GM12873 (cell line): ENCODE measurements around the gene REXO2.

Source experiments
- TF ChIP-seq, protein P1 (sequence below): IDR thresholded peaks from 2 replicates; pipeline ENCODE4 v1.5.1; 2012; ENCODE audit warnings: low read depth, mild to moderate bottlenecking, moderate library complexity, low read length, control low read depth; ENCODE audit not compliant: insufficient read depth; ENCODE audit errors: missing control alignments

REXO2 gene

DNA sequence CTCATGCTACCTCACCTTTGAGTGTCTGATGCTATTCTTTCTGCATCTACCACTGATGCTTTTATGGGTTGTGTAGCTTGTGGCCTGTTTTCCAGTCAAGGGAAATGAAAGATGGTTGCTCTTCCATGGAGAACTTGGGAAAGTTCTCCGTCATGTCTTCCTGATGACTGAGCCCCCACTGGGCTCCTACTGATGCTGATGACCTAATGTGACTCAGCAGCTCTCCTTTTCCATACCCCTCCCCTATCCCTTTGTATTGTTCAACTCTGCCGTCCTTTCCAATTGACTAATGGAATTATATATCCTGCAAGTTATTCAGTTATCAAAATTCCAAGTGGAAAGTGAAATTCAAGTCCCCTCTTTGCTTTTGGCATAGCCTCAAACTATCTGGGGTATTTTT lies 44.7 kb downstream of the REXO2 start:
- TF ChIP-seq, protein P1, sequence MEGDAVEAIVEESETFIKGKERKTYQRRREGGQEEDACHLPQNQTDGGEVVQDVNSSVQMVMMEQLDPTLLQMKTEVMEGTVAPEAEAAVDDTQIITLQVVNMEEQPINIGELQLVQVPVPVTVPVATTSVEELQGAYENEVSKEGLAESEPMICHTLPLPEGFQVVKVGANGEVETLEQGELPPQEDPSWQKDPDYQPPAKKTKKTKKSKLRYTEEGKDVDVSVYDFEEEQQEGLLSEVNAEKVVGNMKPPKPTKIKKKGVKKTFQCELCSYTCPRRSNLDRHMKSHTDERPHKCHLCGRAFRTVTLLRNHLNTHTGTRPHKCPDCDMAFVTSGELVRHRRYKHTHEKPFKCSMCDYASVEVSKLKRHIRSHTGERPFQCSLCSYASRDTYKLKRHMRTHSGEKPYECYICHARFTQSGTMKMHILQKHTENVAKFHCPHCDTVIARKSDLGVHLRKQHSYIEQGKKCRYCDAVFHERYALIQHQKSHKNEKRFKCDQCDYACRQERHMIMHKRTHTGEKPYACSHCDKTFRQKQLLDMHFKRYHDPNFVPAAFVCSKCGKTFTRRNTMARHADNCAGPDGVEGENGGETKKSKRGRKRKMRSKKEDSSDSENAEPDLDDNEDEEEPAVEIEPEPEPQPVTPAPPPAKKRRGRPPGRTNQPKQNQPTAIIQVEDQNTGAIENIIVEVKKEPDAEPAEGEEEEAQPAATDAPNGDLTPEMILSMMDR, result no peak

DNA sequence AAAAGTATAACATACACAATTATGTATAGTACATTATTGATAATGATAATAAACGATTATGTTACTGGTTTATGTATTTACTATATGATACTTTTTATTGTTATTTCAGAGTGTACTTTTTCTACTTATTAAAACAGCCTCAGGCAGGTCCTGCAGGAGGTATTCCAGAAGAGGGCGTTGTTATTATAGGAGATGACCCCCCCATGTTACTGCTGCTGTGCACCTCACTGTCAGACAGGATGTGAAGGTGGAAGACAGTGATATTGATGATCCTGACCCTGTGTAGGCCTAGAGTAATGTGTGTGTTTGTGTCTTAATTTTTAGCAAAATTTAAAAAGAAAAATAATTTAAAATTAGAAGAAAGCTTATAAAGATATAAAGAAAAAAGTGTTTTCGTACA lies 57.6 kb downstream of the REXO2 start:
- TF ChIP-seq, protein P1, result no peak

DNA sequence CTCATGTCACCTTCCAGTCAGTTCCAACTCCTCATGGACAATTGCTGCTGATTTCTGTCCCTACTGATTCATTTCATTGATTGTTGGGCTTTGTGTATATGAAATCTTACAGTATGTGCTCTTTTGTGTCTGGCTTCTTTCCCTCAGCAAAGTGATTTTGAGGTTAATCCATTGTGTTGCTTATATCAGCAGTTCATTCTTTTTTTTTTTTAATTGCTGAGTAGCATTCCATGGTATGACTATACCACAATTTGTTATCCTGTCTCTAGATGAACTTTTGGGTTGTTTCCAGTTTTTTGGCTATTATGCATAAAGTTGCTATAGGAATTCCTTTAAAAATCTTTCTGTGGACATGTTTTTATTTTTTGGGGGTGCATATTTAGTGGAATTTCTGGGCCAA lies 60.5 kb downstream of the REXO2 start:
- TF ChIP-seq, protein P1, result no peak
